IPS-15b (cell line): Measurements from ENCODE around the gene PRKN.

Source experiments
- H3K27me3 ChIP-seq: one replicate; pipeline ENCODE4 v1.6.1; 2013; ENCODE audit warnings: low read length; ENCODE audit not compliant: control insufficient read depth, insufficient read depth
- H3K36me3 ChIP-seq: one replicate; pipeline ENCODE4 v1.6.1; 2013; ENCODE audit warnings: low read length; ENCODE audit not compliant: control insufficient read depth, insufficient read depth
- H3K4me1 ChIP-seq: one replicate; pipeline ENCODE4 v1.6.1; 2013; ENCODE audit warnings: mild to moderate bottlenecking, low read length; ENCODE audit not compliant: control insufficient read depth, insufficient read depth
- H3K4me3 ChIP-seq: one replicate; pipeline ENCODE4 v1.5.1; 2013; ENCODE audit warnings: low read depth, low read length
- H3K9ac ChIP-seq: one replicate; pipeline ENCODE4 v1.6.1; 2013; ENCODE audit warnings: low read depth, mild to moderate bottlenecking, low read length
- H3K9me3 ChIP-seq: one replicate; pipeline ENCODE4 v1.6.1; 2013; ENCODE audit warnings: mild to moderate bottlenecking, low read length; ENCODE audit not compliant: control insufficient read depth, insufficient read depth

PRKN gene

DNA sequence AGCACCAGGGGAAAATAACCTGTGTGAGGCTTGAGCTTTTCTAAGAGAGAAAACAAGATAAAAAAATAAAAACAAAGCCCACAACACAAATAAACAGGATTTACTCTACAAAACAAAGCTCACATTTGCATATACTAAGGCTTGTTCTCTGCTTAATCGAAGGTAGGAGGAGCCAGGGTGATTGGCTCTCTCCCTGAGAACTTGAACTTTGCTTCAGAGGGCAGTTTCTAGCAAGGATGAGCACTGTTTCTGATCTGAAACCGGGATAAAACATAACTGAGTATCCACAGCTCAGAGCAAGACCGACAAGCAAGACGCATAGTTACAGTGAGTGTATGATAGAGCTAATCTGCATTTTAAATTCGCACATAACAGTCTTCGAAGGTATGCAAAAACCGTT lies 200.6 kb downstream of the PRKN start:
- H3K27me3 ChIP-seq: no peaks in the 10 kb centered on the region
- H3K36me3 ChIP-seq: no peaks in the 10 kb centered on the region
- no peaks in the 10 kb centered on the region for H3K9me3 ChIP-seq
- H3K4me1 ChIP-seq: peaks cover 10% of the 10 kb centered on the region
- H3K4me3 ChIP-seq: no peak overlapping the region
- no peak overlapping the region for H3K9ac ChIP-seq

DNA sequence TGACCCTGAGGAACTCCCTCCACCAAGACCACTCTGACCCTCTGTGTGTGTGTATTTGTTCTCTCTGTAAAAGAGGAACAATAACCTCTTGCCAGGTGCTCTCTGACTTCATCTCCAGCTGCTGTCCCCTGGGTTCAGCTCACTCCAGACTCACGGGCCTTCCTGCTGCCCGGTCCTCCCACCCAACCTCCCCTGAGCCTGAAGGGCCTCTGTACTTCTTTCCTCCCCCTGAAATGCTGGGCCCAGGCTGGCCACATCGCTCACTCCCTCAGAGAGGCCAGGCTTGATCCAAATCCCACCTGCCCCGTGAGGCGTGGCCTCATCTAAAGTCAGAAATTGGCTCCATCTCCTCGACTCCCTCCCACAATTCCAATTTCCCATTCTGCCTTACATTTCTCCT lies 202.4 kb downstream of the PRKN start:
- Histone ChIP-seq H3K27me3 (no peaks in the 10 kb centered on the region), H3K4me3 (no peak overlapping the region), H3K4me1 (peaks cover 10% of the 10 kb centered on the region), H3K36me3 (no peaks in the 10 kb centered on the region), H3K9me3 (no peaks in the 10 kb centered on the region), H3K9ac (no peak overlapping the region)

DNA sequence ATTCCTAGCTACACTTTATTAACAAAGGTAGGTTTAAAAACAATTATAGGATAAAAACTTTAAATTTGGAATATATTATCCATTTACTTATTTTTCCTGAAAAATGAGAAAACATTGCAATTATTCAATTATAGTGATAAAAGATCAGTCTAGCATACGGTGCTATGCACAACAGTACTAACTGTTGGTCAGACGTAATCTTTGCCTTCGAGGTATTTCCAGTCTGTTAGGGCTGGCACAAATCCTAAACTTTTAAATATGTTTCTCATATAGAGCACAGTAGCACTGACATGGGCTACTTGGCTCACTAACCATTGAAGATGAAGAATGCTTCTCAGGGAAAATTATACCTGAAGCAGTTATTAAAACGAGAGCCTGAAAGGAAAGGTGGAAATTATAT lies 214.8 kb downstream of the PRKN start:
- no peaks in the 10 kb centered on the region for H3K36me3 ChIP-seq
- no peaks in the 10 kb centered on the region for H3K27me3 ChIP-seq
- H3K4me1 ChIP-seq: no peaks in the 10 kb centered on the region
- no peak overlapping the region for H3K9ac ChIP-seq
- H3K4me3 ChIP-seq: no peak overlapping the region
- no peaks in the 10 kb centered on the region for H3K9me3 ChIP-seq

DNA sequence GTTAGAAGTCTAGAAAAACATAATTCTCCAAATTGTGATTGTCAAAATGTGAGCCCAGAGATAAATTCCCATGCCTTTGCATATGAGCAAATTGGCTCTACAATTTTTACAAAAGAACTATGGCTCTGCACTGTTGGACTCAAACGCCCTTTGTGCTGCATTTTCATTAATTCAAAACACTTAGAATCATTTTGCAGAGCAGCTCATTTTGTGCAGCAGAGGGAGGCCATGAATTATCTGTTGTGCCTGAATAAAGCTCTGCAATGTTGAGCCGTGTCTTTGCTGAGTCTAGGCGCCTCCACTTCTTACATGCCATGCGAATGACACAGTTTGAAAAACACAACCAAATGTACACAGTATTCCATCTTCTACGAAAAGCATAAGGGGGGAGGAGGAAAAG lies 230.2 kb downstream of the PRKN start:
- H3K4me1 ChIP-seq: no peaks in the 10 kb centered on the region
- H3K4me3 ChIP-seq: no peak overlapping the region
- H3K27me3 ChIP-seq: no peaks in the 10 kb centered on the region
- no peaks in the 10 kb centered on the region for H3K9me3 ChIP-seq
- H3K9ac ChIP-seq: no peak overlapping the region
- no peaks in the 10 kb centered on the region for H3K36me3 ChIP-seq

DNA sequence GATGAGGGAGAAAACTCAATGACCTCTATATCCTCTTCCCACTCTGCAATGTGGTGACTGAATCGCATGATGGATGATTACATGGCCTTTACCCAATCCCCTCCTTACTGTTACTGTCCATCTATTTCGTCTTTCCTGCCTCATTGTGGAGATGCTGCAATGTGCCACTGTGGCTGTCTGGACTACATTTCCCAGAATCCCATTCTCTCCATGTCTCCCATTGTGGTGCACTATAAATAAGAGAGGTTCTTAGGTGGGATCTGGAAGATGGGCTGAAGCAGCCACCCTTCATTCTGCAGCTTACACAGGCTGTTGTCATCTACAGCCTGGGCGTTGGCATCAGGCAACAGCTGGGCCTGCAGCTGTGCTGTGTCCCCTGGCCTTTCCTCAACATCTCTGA lies 233.6 kb downstream of the PRKN start:
- Histone ChIP-seq H3K36me3 (no peaks in the 10 kb centered on the region), H3K9ac (no peak overlapping the region), H3K9me3 (no peaks in the 10 kb centered on the region), H3K27me3 (no peaks in the 10 kb centered on the region), H3K4me1 (no peaks in the 10 kb centered on the region), H3K4me3 (no peak overlapping the region)

DNA sequence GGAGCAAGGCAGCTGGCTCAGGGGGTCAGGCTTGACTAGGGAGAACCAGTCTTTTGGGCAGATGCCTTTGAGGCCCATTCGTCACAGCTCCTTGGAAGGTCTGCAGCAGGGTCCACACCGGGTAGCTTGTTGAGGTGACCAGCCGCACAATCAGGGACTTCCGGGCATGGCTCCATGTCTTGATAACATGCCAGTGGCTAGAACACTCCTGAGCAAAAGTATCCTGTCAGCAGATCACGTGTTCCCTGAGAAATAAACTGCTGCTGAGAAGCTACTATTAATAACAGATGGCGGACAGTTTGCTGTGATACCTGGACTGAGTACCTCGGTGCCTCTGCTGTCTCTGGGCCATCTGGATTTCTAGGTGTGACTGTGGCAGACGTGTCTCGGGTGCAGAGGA lies 235.9 kb downstream of the PRKN start:
- no peaks in the 10 kb centered on the region for H3K27me3 ChIP-seq
- H3K36me3 ChIP-seq: no peaks in the 10 kb centered on the region
- no peaks in the 10 kb centered on the region for H3K4me1 ChIP-seq
- H3K9me3 ChIP-seq: no peaks in the 10 kb centered on the region
- no peak overlapping the region for H3K4me3 ChIP-seq
- no peak overlapping the region for H3K9ac ChIP-seq

DNA sequence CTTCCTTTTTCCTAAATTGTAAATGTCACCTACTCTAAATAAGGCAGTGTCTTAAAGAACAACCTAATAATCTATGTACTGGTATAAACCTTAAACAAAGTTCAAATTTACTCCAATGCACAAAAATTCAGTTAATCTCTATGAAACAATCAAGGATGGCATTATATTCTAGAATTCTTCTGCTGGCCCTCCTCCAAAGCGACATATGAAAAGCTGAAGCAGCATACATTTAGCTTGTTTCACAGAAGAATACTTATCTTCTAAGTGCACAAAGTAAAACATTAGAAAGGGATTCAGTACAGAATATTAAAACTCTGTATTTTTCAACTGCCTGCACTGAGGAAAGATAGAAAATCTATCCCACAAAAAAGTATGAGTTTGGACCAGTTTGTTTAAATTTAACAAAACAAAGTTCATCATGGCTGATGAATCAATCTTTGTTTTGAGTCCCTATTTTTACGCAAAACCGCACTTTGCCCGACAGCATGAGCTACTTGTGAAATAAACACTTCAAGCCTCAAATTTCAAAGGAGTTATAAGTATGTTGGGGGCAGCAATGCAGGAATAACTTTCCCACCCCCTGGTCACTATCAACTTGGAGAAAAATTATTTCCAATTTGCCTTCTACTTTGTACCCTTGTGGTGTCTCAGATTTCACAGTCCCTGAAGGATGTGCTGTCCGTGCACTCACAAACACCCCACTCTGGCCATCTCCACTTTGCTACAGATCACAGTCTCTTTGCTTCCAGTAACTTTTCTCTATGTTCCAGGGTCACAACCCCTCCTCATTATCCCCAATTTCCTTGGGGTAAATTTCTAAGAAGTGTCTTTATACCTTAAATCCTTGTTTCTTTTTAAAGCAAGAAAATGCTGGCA lies 238.2 kb downstream of the PRKN start:
- Histone ChIP-seq H3K27me3 (no peaks in the 10 kb centered on the region), H3K4me3 (no peak overlapping the region), H3K4me1 (no peaks in the 10 kb centered on the region), H3K9ac (no peak overlapping the region), H3K36me3 (no peaks in the 10 kb centered on the region), H3K9me3 (no peaks in the 10 kb centered on the region)

DNA sequence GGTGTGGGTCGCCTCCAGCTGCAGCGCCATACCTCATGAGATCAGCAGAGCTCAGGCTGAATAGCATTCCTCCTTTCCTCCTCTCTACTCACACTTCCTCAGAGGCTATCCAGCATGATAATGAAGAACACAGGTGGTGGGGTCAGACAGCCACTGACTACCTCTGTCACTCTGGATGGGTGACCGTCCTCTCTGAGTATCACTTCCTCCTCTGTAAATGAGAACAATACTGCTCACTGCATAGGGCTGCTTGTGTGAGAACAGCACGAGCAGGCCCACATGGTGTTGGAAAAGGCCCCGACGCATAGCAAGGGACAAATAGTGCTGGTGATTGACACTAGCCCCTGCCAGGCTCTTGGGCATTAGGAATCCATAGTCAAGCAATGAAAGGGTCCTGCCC lies 239.1 kb downstream of the PRKN start:
- Histone ChIP-seq H3K27me3 (no peaks in the 10 kb centered on the region), H3K9ac (no peak overlapping the region), H3K4me3 (no peak overlapping the region), H3K9me3 (no peaks in the 10 kb centered on the region), H3K4me1 (no peaks in the 10 kb centered on the region), H3K36me3 (no peaks in the 10 kb centered on the region)

DNA sequence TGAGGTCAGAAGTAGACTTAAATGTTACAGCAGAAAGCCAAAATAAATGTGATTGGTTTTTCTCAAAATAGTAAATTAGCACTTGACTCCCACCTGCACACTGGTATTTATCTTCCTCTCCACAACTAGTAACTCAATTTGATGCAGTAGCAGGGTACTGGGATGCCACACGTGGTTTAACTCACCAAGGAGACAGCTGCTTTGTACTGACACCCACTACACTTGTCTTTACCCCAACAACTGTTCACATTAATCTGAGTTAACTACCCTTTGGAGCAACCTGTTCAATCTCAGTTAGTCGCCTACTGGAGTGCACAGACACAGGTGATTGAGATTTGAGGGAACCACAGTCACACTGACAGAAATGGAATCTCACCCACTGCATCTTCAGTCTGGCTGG lies 242.1 kb downstream of the PRKN start:
- Histone ChIP-seq H3K27me3 (no peaks in the 10 kb centered on the region), H3K9ac (no peak overlapping the region), H3K4me1 (no peaks in the 10 kb centered on the region), H3K4me3 (no peak overlapping the region), H3K36me3 (no peaks in the 10 kb centered on the region), H3K9me3 (no peaks in the 10 kb centered on the region)

DNA sequence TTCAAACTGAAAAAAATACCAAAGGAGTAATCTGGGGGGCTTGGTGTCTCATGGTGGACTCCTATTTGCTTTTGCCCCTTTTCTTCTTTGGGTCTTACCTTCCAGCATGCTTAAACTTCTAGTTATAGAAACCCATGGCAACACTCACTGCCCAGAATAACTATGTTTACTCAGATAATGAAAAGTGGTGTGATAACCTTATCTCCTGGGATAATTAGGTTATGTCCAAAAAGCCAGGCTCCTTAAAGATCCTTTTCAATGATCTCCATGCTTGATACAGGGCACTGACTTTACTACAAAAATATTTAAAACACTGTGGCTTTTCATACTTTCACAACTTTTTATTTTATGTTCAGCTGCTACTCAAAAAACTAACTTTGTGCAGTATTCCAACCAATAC lies 245.6 kb downstream of the PRKN start:
- Histone ChIP-seq H3K9me3 (no peaks in the 10 kb centered on the region), H3K4me1 (no peaks in the 10 kb centered on the region), H3K27me3 (no peaks in the 10 kb centered on the region), H3K36me3 (no peaks in the 10 kb centered on the region), H3K9ac (no peak overlapping the region), H3K4me3 (no peak overlapping the region)

DNA sequence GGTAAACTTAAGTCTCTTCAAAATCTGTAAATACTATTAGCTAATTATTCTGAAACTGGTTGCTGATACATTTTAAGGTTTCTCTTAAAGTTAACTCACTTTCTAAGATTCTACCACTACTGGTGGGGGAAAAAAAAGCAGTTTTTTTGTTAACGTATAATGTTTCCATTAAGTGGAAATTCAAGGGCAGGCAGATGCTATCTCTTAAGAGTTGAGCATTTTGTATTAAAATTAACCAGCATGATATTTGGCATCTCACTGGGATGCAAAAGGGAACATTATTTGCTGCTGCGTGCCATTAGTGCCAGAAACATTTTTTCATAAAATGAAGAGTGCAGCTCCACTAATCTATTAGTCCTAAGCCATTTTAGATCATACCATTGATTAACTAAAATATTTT lies 246.2 kb downstream of the PRKN start:
- no peak overlapping the region for H3K4me3 ChIP-seq
- no peaks in the 10 kb centered on the region for H3K36me3 ChIP-seq
- no peaks in the 10 kb centered on the region for H3K27me3 ChIP-seq
- no peaks in the 10 kb centered on the region for H3K9me3 ChIP-seq
- no peak overlapping the region for H3K9ac ChIP-seq
- no peaks in the 10 kb centered on the region for H3K4me1 ChIP-seq

DNA sequence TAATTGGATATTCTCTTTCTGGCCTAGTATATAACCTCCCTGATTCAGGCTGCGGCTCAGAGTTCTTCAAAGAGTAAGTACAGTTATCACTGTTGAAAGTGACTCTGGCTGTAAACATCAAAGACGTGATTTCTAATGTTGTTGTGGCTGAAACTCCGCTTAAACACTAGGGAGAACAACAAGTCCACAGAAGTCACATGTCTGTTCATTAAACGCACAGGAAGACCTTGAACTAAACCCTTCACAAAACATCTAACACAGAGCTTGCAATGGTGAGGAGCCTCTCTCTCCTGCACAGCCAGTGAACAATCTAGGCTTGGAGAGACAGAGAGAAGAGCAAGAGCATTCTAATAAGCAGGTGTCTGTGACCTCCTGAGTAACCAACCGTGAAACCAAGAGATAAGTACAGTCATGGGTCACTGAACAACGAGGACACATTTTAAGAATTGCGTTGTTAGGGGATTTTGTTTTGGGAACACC lies 249.3 kb downstream of the PRKN start:
- H3K9me3 ChIP-seq: no peaks in the 10 kb centered on the region
- H3K36me3 ChIP-seq: no peaks in the 10 kb centered on the region
- H3K4me3 ChIP-seq: no peak overlapping the region
- no peaks in the 10 kb centered on the region for H3K27me3 ChIP-seq
- no peak overlapping the region for H3K9ac ChIP-seq
- H3K4me1 ChIP-seq: no peaks in the 10 kb centered on the region
